CD1c-positive myeloid dendritic cell (primary cell): ENCODE measurements around the gene LRRC1.

Experiments used
- DNase-seq: peaks from one replicate; pipeline ENCODE4 v3.0.0-alpha.2; 2016; ENCODE audit errors: extremely low spot score

The LRRC1 gene

DNA sequence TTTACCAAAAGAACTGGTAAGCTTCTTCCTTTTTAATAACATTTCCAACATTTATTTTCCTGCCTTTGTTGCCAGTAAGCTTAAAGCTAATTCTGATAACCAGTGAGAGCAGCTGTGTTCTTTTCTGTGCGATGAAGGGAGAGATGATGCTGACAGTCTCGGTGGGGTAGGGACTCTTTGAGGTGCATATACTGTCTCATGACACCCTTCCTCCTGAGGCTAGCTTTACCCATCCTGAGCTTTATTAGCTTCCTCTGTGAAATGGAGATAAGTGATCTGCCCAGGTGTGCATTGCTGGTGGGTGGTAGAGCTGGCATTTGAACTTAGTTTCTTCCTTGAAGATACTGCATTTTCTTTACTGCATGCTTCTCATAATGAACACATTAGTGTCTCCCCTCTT is 92.5 kb downstream of the LRRC1 start:
- DNase-seq = no peak

GRCh38 chr6:53888931-53889330 is 94.1 kb downstream of the LRRC1 start:
- no peak for DNase-seq

DNA sequence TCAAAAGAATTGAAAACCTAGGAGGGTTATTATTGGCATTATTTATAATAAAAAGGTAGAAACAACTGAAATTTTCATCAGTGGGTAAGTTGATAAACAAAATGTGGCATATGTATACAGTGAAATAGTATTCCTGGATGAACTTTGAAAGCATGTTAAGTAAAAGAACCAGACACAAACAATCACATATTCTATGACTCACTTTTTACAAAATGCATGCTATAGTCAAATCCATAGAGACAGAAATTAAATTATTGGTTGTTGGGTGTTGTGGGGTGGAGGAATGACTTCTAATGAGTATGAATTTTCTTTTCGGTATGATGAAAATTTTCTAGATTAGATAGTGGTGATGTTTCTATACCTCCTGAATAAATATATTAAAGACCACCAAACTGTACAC is 94.6 kb downstream of the LRRC1 start:
- no peak for DNase-seq

DNA sequence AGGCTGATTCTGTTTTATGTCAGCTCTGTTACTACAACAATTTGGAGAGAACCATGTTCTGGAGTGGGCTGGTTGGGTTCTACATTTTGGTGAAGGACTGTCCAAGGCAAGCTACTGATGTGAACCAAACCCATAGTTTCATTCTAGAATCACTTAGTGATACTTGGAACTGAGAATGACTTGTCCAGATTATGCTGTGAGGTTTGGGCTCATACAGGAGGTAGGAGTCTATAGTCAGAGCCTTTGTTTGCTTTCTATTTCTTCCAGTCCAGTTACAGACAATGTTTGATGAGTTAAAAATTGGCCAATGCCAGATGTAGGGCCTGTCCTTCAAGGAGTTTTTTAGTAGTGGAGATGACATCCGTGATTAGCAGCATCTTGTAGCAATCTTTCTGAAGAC is 97.9 kb downstream of the LRRC1 start:
- no peak for DNase-seq

- no peak for DNase-seq
Observed at GRCh38 chr6:53894091-53894490, 99.3 kb downstream of the LRRC1 start.

DNA sequence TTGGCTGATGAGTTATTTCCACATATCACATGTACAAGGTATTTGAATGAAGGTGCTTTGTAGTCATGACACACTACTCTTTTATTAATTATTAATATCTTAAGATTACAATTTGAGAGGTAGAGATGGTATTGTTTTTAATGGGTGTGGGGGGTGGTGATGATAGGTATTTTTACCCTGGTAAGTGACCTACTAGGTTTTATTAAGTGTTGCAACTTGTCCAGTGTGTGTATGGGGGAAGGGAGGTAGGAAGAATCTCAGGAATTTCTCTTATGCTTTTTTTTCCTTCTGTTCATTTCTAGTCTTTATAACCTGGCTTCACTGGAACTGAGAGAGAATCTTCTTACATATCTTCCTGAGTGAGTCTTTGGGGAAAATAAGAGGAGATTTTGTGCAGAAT is 101.4 kb downstream of the LRRC1 start:
- DNase-seq = no peak

DNA sequence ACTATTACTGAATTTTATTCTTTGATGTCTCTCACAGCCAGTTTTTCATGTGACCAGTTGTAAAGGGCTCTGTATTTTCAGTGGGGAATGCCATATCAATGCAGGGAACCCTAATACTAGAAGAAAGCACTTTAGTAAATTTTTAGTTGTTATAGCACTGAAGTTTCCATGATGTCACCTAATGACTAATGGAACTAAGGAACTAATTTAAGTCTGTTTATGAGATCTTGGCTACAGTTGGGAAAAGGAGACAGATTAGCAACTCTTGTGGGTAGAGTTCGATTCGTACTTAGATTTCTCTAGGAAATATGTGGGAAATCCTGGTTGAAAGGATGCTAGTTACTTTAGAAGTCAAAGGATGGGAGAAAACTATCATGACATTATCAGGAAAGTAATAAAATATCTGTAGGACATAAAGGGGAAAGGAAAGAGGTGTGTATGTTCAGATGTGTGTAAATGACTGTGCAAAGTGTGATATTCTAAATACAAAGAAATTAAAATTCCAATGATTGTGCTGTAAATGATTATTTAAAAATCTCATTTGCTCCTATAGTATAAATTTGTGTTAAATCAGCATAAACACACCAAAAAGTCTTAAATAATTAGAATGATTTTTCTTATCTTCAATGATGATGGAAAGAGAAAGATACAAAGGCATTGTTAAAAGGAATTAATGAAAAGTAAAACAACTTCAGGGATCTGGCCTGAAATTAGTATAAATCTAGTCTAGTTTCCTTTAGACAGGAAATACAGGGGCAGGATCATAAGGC is 103.4 kb downstream of the LRRC1 start:
- DNase-seq = no peak

DNA sequence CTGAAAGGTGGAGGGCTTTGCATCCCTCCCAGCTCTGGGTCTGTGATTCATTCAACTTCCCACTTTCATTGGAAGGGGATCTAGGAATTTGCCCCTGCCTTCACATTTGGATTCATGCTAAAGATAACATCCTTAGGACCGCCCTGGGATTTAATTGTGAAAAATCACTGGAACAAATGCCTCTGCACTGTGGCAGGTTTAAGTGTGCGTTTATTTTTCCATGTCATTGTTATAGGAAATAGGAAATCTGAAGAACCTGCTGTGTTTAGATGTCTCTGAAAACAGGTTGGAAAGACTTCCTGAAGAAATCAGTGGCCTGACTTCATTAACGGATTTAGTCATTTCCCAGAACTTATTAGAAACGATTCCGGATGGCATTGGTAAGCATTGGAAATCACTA is 104.7 kb downstream of the LRRC1 start:
- DNase-seq = no peak

GRCh38 chr6:53903357-53903756 is 108.6 kb downstream of the LRRC1 start:
- no peak for DNase-seq

DNA sequence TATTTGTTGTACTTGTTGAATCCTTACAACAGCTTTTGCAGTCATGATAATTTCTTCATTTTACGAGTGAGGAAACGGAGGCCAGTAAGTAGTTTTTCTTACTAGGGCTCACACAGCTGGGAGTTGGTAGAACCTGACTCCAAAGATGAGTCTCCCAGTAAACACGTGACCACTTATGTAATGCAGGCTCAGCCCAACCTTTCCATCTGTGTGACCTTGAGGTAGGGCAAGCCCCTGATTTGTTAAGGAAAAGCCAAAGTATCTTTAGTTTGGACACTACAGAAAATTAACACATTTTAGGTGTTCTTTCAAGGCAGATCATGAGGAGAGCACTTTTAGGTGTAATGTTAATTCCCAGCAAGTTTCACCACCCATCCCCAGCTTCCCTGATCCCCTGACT is 111.3 kb downstream of the LRRC1 start:
- no peak for DNase-seq

DNA sequence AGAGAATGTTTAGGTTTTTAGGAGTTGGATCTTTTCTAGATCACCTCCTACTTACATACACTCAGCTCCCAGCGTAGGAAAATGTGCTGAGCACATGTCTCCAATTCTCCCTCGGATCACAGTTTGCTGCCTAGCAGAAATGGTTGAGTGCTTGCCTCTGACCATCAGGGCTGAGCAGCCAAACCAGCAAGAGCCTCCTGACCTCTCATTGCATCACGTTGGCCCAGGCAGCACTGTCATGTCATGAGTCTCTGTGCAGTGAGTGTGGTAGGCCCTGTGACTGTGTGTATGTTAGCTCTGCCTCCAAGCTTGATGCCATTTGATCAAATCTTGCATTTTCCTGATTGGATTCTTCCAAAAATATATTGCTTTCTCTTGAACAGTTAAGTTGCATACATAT is 112.0 kb downstream of the LRRC1 start:
- no peak for DNase-seq

GRCh38 chr6:53910834-53911233 is 116.0 kb downstream of the LRRC1 start:
- DNase-seq = no peak

- DNase-seq = no peak
Observed at GRCh38 chr6:53912661-53913060, 117.9 kb downstream of the LRRC1 start.

DNA sequence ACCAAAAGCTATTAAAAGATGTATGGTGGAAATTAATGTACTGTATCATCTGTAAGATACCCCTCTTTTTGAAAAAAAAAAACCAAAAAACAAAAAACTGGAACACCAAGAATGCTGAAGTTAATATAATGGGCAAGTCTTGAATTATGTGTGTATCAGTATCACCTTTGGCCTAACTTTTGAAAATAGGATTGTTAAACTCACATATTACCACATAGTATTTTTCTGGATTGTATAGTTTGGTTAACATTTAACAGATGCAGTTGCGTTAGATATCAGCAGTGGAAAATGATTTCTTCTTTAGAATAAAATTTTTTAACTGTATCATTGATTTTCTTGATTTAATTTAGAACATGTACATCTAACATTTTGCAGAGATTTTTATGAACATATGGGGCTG is 118.5 kb downstream of the LRRC1 start:
- DNase-seq = no peak

DNA sequence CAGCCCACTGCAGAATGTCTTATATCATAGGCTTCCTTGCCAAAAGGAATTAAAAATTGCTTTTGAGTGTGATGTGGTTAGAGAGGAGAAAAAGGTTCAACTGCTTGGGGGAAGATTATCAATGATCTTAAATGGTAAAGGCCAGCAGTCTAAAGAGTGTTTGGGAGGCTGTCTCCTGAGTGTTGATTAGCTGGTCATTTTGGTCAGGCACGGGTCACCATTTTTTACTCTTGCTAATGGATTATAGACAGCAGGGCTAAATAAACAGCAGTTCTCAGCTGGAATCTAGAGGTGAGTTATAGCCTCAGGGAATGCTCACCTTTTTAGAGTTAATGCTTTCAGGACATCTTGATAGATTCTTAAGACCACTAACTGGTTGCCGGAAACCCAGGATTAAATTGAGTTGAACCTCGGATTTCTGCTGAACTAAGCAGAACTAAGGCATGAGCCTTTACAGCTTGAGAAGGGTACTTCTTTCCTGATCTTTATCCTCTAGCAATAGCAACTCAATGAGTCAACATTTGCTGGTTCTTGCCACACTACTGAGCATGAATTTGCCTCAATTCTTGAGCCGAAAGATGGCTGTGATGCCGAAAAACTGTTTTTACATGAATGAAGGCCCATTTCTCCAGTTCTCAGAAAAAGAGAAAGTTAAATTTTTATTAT is 120.4 kb downstream of the LRRC1 start:
- no peak for DNase-seq

GRCh38 chr6:53916804-53917463 is 122.1 kb downstream of the LRRC1 start:
- DNase-seq = no peak

GRCh38 chr6:53917464-53917842 is 122.6 kb downstream of the LRRC1 start:
- no peak for DNase-seq

GRCh38 chr6:53918854-53919510 is 124.2 kb downstream of the LRRC1 start:
- peak; percentile 44 for DNase-seq

DNA sequence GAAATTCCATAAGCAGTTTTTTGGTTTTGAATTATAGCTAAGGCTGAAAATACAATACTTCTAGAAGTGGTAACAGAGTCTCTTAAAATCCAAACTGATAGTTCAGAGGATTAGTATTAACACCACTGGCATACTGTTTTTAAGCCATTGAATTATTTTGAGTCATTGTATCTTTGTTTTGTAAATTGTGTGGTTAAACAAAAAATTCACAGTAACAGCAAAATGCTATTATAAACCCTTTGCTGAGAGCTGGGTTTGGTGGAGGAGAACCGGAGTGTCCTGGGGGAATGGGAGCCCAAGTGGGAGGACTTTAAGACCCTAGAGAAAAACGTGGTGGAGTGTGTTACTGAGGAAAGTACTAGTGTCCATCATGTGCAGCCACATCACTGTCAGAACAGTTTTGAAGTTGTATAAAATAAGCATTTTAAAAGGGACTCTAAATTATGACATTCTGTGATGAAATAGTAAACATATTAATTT is 125.1 kb downstream of the LRRC1 start:
- no peak for DNase-seq

- DNase-seq = no peak
Observed at GRCh38 chr6:53920881-53921280, 126.1 kb downstream of the LRRC1 start.

GRCh38 chr6:53921639-53922038 is 126.8 kb downstream of the LRRC1 start:
- no peak for DNase-seq

DNA sequence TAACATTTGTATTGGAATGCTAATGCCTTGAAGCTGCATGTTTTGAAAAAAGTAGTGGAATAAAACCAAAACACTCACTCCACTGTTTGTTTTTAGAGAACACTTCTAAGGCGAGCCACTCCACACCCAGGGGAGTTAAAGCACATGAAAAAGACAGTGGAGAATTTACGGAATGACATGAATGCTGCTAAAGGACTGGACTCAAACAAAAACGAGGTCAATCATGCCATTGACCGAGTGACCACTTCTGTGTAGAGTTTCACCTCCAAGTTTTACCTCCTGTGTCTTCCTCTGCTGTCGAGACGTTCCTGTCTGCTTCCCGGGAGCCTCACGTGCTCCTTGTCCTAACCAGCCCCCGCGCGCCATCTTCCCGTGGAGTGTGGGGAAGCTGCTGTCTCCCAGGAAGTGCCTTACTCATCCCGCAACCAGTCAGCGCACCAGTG is 127.8 kb downstream of the LRRC1 start:
- no peak for DNase-seq
